ENCODE data around the gene DYSF. TPM values are rescaled to one million over a fixed set of nuclear protein-coding genes. Genes with fewer than 3 reads are reported as not detected.

Gene DYSF
- polyA plus RNA-seq, 1 of the 3 experiments (the other 2 are of a cell fraction) = 0.10 TPM

DNA sequence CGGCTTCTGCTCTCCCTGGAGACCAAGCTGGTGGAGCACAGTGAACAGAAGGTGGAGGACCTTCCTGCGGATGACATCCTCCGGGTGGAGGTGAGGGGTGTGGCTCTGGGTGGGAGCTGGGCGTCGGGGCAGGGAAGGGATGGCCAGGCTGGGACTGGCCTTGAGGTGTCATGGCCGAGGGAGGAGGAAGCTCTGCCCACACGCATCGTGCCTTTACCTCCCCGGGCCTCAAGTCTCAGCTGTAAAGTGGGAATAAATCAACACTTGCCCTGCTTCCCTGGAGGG is 98.2 kb downstream of the DYSF start:
- no peak for DNase-seq
- Histone ChIP-seq H3K79me2 (ENCODE audit: insufficient read depth) (no peaks in the 10 kb centered on the region), H3K9ac (no peak overlapping the region), H4K20me1 (ENCODE audit: insufficient read depth) (no peaks in the 10 kb centered on the region), H3F3A (replicated peaks; ENCODE audit: insufficient read depth) (no peaks in the 10 kb centered on the region), H3K36me3 (replicated peaks in 1 of 2; ENCODE audit: control insufficient read depth in 1 of 2, insufficient read depth in 2 of 2, low read length in 1 of 2) (no peaks in the 10 kb centered on the region), H3K4me3 (ENCODE audit: low read depth in 2 of 2, low read length in 1 of 2) (no peak overlapping the region), H3K4me2 (no peak overlapping the region), H3K4me1 (ENCODE audit: control insufficient read depth in 1 of 2, insufficient read depth in 2 of 2, low read depth in 1 of 2, low read length in 1 of 2) (no peaks in the 10 kb centered on the region; a peak in 1 of 4 replicates), H3K27ac (ENCODE audit: low read depth in 2 of 2, low read length in 1 of 2) (no peak overlapping the region), H2AFZ (ENCODE audit: low read depth) (no peak overlapping the region), H3K27me3 (ENCODE audit: insufficient read depth) (no peaks in the 10 kb centered on the region; the same call in 1 of the 2 replicates), H3K9me2 (no peaks in the 10 kb centered on the region), H3K9me3 (no peaks in the 10 kb centered on the region)
- WGBS (ENCODE audit: low lambda C conversion rate) = 70% methylated on average over 7 of the region's 9 CpGs
- ChIA-PET POLR2A (no interaction called here), CTCF (interaction anchor here (0.5 to 4.6 kb wide), 10 partner anchors 31 to 1605 kb away, joined by 3 to 37 read pairs (median 4); no protein-coding TSS in a partner anchor)
- TF ChIP-seq RAD21 (IDR thresholded peaks at IDR 0.05; ENCODE audit: low read length) (no peak), CHD2 (IDR thresholded peaks at IDR 0.05; ENCODE audit: low read length, partially characterized antibody) (no peak), RFX5 (IDR thresholded peaks at IDR 0.05; ENCODE audit: low read length) (no peak), SIN3A (IDR thresholded peaks at IDR 0.05; ENCODE audit: borderline replicate concordance, low read depth, low read length) (no peak), MEF2A (IDR thresholded peaks at IDR 0.05; ENCODE audit: borderline replicate concordance, low read depth) (no peak)
- TF ChIP-seq, protein P1, sequence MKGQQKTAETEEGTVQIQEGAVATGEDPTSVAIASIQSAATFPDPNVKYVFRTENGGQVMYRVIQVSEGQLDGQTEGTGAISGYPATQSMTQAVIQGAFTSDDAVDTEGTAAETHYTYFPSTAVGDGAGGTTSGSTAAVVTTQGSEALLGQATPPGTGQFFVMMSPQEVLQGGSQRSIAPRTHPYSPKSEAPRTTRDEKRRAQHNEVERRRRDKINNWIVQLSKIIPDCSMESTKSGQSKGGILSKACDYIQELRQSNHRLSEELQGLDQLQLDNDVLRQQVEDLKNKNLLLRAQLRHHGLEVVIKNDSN (IDR thresholded peaks at IDR 0.05; ENCODE audit: borderline replicate concordance, low read depth) = no peak

DNA sequence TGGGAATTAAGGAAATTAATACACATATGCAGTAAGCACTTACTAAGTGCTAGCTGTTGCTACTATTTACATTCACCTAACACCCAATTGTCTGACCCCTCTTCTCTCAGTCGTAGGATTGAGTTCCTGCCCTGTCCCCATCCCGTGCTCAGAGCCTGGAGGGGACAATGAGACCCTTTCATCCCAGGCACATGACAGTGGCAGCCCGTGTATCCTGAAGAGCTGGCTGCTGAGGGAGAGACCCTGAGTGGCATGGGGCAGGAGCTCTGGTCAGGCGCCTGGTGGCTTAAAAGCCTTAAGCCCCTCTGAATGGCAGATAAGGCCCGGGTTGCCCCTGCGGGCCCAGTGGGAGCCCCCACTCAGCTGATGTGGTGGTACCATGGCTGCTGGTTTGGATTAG is 99.0 kb downstream of the DYSF start:
- Histone ChIP-seq H3K36me3 (replicated peaks in 1 of 2; ENCODE audit: control insufficient read depth in 1 of 2, insufficient read depth in 2 of 2, low read length in 1 of 2) (no peaks in the 10 kb centered on the region), H3K4me2 (no peak overlapping the region), H3K9ac (no peak overlapping the region), H3F3A (replicated peaks; ENCODE audit: insufficient read depth) (no peaks in the 10 kb centered on the region), H3K9me2 (no peaks in the 10 kb centered on the region), H3K4me3 (ENCODE audit: low read depth in 2 of 2, low read length in 1 of 2) (no peak overlapping the region), H3K79me2 (ENCODE audit: insufficient read depth) (no peaks in the 10 kb centered on the region), H3K27ac (ENCODE audit: low read depth in 2 of 2, low read length in 1 of 2) (no peak overlapping the region), H3K4me1 (ENCODE audit: control insufficient read depth in 1 of 2, insufficient read depth in 2 of 2, low read depth in 1 of 2, low read length in 1 of 2) (no peaks in the 10 kb centered on the region; a peak in 1 of 4 replicates), H2AFZ (ENCODE audit: low read depth) (no peak overlapping the region), H3K27me3 (ENCODE audit: insufficient read depth) (peaks cover 7% of the 10 kb centered on the region; the same call in 1 of the 2 replicates), H4K20me1 (ENCODE audit: insufficient read depth) (no peaks in the 10 kb centered on the region), H3K9me3 (no peaks in the 10 kb centered on the region)
- DNase-seq = no peak
- 58% methylated on average over 3 of the region's 6 CpGs for whole genome bisulfite sequencing (ENCODE audit: low lambda C conversion rate)
- TF ChIP-seq, protein P2, sequence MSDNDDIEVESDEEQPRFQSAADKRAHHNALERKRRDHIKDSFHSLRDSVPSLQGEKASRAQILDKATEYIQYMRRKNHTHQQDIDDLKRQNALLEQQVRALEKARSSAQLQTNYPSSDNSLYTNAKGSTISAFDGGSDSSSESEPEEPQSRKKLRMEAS (IDR thresholded peaks at IDR 0.05; ENCODE audit: low read depth) = no peak
- no peak for TF ChIP-seq SMC3 (IDR thresholded peaks at IDR 0.05; ENCODE audit: low read depth, low read length)
- TF ChIP-seq RAD21 (IDR thresholded peaks at IDR 0.05; ENCODE audit: low read length) = no peak
- TF ChIP-seq RXRA (IDR thresholded peaks at IDR 0.05; ENCODE audit: borderline replicate concordance, low read depth) = no peak
- TF ChIP-seq GABPA (IDR thresholded peaks at IDR 0.05; ENCODE audit: low read depth) = no peak
- TF ChIP-seq SIN3A (IDR thresholded peaks at IDR 0.05; ENCODE audit: borderline replicate concordance, low read depth, low read length) = no peak
- TF ChIP-seq EP300 (IDR thresholded peaks at IDR 0.05; ENCODE audit: borderline replicate concordance in 1 of 2, low read depth in 1 of 2, low read length in 1 of 2) = no peak
- ChIA-PET POLR2A (no interaction called here), CTCF (interaction anchor here (0.8 to 4.6 kb wide), 8 partner anchors 32 to 1028 kb away, joined by 3 to 37 read pairs (median 3); no protein-coding TSS in a partner anchor)

DNA sequence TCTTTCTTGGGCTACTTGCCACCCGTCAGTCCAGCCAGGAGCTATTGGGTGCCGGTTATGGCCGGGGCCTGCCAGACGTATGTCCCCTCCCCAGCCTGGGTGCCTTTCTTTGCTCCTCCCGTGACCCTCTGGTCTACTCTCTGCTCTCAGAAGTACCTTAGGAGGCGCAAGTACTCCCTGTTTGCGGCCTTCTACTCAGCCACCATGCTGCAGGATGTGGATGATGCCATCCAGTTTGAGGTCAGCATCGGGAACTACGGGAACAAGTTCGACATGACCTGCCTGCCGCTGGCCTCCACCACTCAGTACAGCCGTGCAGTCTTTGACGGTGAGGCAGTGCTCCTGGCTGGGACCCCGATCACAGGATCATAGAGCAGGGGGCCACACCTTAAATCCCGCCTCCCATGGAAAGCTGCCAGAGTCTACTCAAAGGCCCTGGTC is 99.5 kb downstream of the DYSF start:
- Histone ChIP-seq H3K9me3 (no peaks in the 10 kb centered on the region), H3F3A (replicated peaks; ENCODE audit: insufficient read depth) (no peaks in the 10 kb centered on the region), H3K9me2 (no peaks in the 10 kb centered on the region), H3K4me2 (no peak overlapping the region), H3K27ac (ENCODE audit: low read depth in 2 of 2, low read length in 1 of 2) (no peak overlapping the region), H3K4me1 (ENCODE audit: control insufficient read depth in 1 of 2, insufficient read depth in 2 of 2, low read depth in 1 of 2, low read length in 1 of 2) (no peaks in the 10 kb centered on the region; a peak in 1 of 4 replicates), H3K9ac (no peak overlapping the region), H2AFZ (ENCODE audit: low read depth) (no peak overlapping the region), H3K36me3 (replicated peaks in 1 of 2; ENCODE audit: control insufficient read depth in 1 of 2, insufficient read depth in 2 of 2, low read length in 1 of 2) (no peaks in the 10 kb centered on the region), H4K20me1 (ENCODE audit: insufficient read depth) (no peaks in the 10 kb centered on the region), H3K79me2 (ENCODE audit: insufficient read depth) (no peaks in the 10 kb centered on the region), H3K27me3 (ENCODE audit: insufficient read depth) (peaks cover 7% of the 10 kb centered on the region; the same call in 1 of the 2 replicates), H3K4me3 (ENCODE audit: low read depth in 2 of 2, low read length in 1 of 2) (no peak overlapping the region)
- TF ChIP-seq ELF1 (IDR thresholded peaks at IDR 0.05) (no peak), FOSL2 (IDR thresholded peaks at IDR 0.05; ENCODE audit: borderline replicate concordance, low read depth) (no peak), JUND (IDR thresholded peaks at IDR 0.05) (no peak), CHD2 (IDR thresholded peaks at IDR 0.05; ENCODE audit: low read length, partially characterized antibody) (no peak)
- TF ChIP-seq, protein P3, sequence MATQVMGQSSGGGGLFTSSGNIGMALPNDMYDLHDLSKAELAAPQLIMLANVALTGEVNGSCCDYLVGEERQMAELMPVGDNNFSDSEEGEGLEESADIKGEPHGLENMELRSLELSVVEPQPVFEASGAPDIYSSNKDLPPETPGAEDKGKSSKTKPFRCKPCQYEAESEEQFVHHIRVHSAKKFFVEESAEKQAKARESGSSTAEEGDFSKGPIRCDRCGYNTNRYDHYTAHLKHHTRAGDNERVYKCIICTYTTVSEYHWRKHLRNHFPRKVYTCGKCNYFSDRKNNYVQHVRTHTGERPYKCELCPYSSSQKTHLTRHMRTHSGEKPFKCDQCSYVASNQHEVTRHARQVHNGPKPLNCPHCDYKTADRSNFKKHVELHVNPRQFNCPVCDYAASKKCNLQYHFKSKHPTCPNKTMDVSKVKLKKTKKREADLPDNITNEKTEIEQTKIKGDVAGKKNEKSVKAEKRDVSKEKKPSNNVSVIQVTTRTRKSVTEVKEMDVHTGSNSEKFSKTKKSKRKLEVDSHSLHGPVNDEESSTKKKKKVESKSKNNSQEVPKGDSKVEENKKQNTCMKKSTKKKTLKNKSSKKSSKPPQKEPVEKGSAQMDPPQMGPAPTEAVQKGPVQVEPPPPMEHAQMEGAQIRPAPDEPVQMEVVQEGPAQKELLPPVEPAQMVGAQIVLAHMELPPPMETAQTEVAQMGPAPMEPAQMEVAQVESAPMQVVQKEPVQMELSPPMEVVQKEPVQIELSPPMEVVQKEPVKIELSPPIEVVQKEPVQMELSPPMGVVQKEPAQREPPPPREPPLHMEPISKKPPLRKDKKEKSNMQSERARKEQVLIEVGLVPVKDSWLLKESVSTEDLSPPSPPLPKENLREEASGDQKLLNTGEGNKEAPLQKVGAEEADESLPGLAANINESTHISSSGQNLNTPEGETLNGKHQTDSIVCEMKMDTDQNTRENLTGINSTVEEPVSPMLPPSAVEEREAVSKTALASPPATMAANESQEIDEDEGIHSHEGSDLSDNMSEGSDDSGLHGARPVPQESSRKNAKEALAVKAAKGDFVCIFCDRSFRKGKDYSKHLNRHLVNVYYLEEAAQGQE (IDR thresholded peaks at IDR 0.05; ENCODE audit: low read depth, low read length) = no peak
- 85% methylated on average over 11 of the region's 15 CpGs for WGBS (ENCODE audit: low lambda C conversion rate)
- ChIA-PET POLR2A (no interaction called here), CTCF (interaction anchor here (0.8 to 4.6 kb wide), 8 partner anchors 32 to 1335 kb away, joined by 3 to 37 read pairs (median 3); partner anchors contain the start of gene SPR)
- no peak for DNase-seq
